HepG2 (cell line): ENCODE measurements around the gene GNB1. TPM values are rescaled to one million over a fixed set of nuclear protein-coding genes. Genes with fewer than 3 reads are reported as not detected.

Experiments
- ATAC-seq: fragments of 200-7000 bp; cut with Tn5 transposase; 3 replicates; pipeline ENCODE4 v1.9.1; 2020; ENCODE audit warnings: mild to moderate bottlenecking, moderate library complexity
- BruUV-seq: library from RNA; stranded (reverse); fragments of 400-500 nt; replicated peaks from 2 replicates; lab custom pipeline; 2021; lab: Mats Ljungman, UMichigan
- CTCF ChIA-PET: fragments of 300-600 bp; formaldehyde crosslinking; extraction: SDS; loops from one replicate; lab custom pipeline; 2021; ENCODE audit warnings: low total read pairs, inconsistent platforms, low intra/inter-chr PET ratio; lab: Yijun Ruan, JAX
- POLR2A ChIA-PET: fragments of 350-600 bp; sonication (Branson Sonifier 250); formaldehyde crosslinking; loops from one replicate; lab custom pipeline; 2020; ENCODE audit warnings: antibody characterized with exemption, inconsistent platforms; lab: Yijun Ruan, JAX
- DNase-seq: peaks from one replicate; pipeline ENCODE4 v3.0.0-alpha.2; 2015; ENCODE audit warnings: low spot score
- FAIRE-seq: peaks from 3 replicates; lab custom pipeline; 2011; peaks lifted over from hg19 to GRCh38; lab: Jason Lieb, UNC
- H2AFZ ChIP-seq: one replicate; pipeline ENCODE4 v1.6.1; 2011; ENCODE audit warnings: low read length, inconsistent platforms
- H3K27ac ChIP-seq: fragments of 300-600 bp; 3 replicates; pipeline ENCODE4 v1.8.0; 2011; ENCODE audit warnings: mixed run types, mild to moderate bottlenecking, mixed read lengths, low read length, inconsistent platforms; ENCODE audit not compliant: insufficient read depth; ENCODE audit errors: extremely low read length
- H3K27me3 ChIP-seq, 2 experiments: fragments of 200-600 bp in 1 of 2; 2 replicates in 1 of 2; 3 replicates in 1 of 2; pipeline versions ENCODE4 v1.6.0 to v1.8.0; 2011; ENCODE audit warnings: low read length in 2 of 2, mild to moderate bottlenecking in 2 of 2, moderate library complexity in 2 of 2, inconsistent platforms in 1 of 2; ENCODE audit not compliant: insufficient read depth in 2 of 2, control insufficient read depth in 1 of 2
- H3K36me3 ChIP-seq, 2 experiments: fragments of 200-600 bp in 1 of 2; replicated peaks in 1 of 2; 2 replicates in 1 of 2; 3 replicates in 1 of 2; pipeline versions ENCODE4 v1.5.1 to v1.8.0; 2011; ENCODE audit warnings: low read length in 2 of 2, inconsistent platforms in 1 of 2; ENCODE audit not compliant: insufficient read depth in 2 of 2, control insufficient read depth in 1 of 2
- H3K4me1 ChIP-seq: 2 replicates; pipeline ENCODE4 v1.5.1; 2012; ENCODE audit warnings: low read length, inconsistent platforms; ENCODE audit not compliant: insufficient read depth
- H3K4me2 ChIP-seq: 2 replicates; pipeline ENCODE4 v1.6.0; 2011; ENCODE audit warnings: low read depth, low read length, inconsistent platforms
- H3K4me3 ChIP-seq, 3 experiments: fragments of 200-600 bp in 1 of 3; sonication (generic), shearing (Covaris generic) in 1 of 3; replicated peaks in 1 of 3; 2 replicates each; pipeline ENCODE4 v1.5.1; 2011 to 2016; ENCODE audit warnings: low read length in 3 of 3, inconsistent platforms in 2 of 3, low read depth in 2 of 3, mild to moderate bottlenecking in 2 of 3, control low read depth in 1 of 3, mixed read lengths in 1 of 3; ENCODE audit not compliant: insufficient read depth in 1 of 3
- H3K79me2 ChIP-seq: one replicate; pipeline ENCODE4 v1.6.1; 2011; ENCODE audit warnings: low read length, inconsistent platforms; ENCODE audit not compliant: insufficient read depth
- H3K9ac ChIP-seq: 2 replicates; pipeline ENCODE4 v1.6.0; 2011; ENCODE audit warnings: mild to moderate bottlenecking, low read depth, low read length, inconsistent platforms; ENCODE audit not compliant: insufficient read depth
- H3K9me3 ChIP-seq: 2 replicates; pipeline ENCODE4 v1.5.1; 2012; ENCODE audit warnings: mild to moderate bottlenecking, low read length
- H4K20me1 ChIP-seq: 2 replicates; pipeline ENCODE4 v1.6.0; 2011; ENCODE audit warnings: inconsistent platforms, mild to moderate bottlenecking, low read length, moderate library complexity; ENCODE audit not compliant: insufficient read depth
- ERF ChIP-seq: IDR thresholded peaks from 2 replicates; pipeline ENCODE4 v1.6.1; 2018; ENCODE audit warnings: missing biosample characterization, missing genetic modification reagents
- FOXA3 ChIP-seq: IDR thresholded peaks from 2 replicates; pipeline ENCODE4 v1.6.1; 2016; ENCODE audit warnings: missing genetic modification reagents, missing compliant biosample characterization
- GATAD2A ChIP-seq: IDR thresholded peaks from 2 replicates; pipeline ENCODE4 v1.6.1; 2016
- SAP130 ChIP-seq: IDR thresholded peaks from 2 replicates; pipeline ENCODE4 v1.6.1; 2016; ENCODE audit warnings: low read depth
- TEAD3 ChIP-seq: optimal IDR thresholded peaks from 2 replicates; pipeline ENCODE3; 2016; ENCODE audit warnings: borderline replicate concordance
- ZFX ChIP-seq: sonication (generic); formaldehyde crosslinking; IDR thresholded peaks from 2 replicates; pipeline ENCODE4 v1.4.0; 2020; ENCODE audit warnings: mild to moderate bottlenecking, low read depth, missing genetic modification reagents, moderate library complexity
- ZNF546 ChIP-seq: sonication (generic); formaldehyde crosslinking; conservative IDR thresholded peaks from 2 replicates; pipeline ENCODE4 v1.8.1; 2023; ENCODE audit warnings: mild to moderate bottlenecking, missing genetic modification reagents
- ZNF607 ChIP-seq: sonication (generic); formaldehyde crosslinking; IDR thresholded peaks from 2 replicates; pipeline ENCODE4 v1.5.1; 2020; ENCODE audit warnings: missing genetic modification reagents, mild to moderate bottlenecking, borderline replicate concordance
- WGBS: methylation state at CpG from one replicate; pipeline ENCODE4 v1.1.6; 2017; ENCODE audit warnings: low lambda C conversion rate; 5-methylcytosine and 5-hydroxymethylcytosine counted together
- in situ Hi-C: cut with HindIII; loops from 2 replicates; pipeline ENCODE4 v1.10.0; 2017; ENCODE audit warnings: low pct_unique_long_range_greater_than_20kb; ENCODE audit not compliant: extremely low pct_ligation_motif_present
- intact Hi-C: fragments of 100-400 bp; cut with micrococcal nuclease; formaldehyde crosslinking; loops from one replicate; pipeline ENCODE4 v1.10.0; 2022; ENCODE audit not compliant: unreplicated experiment
- polyA plus RNA-seq, 8 experiments: library from polyadenylated mRNA; depleted of rRNA in 3 of 8; stranded (reverse) in 7 of 8; unstranded in 1 of 8; fragments of >200 nt; fragmentation: Illumina TruSeq in 4 of 8; extraction: Trizol in 4 of 8; gene quantifications; 2 replicates each; pipeline versions ENCODE4 v1.2.1 to v1.2.3, GENCODE V29; 2011 to 2016; ENCODE audit warnings: low read depth in 4 of 8, missing spikeins in 1 of 8, mixed read lengths in 1 of 8; ENCODE audit not compliant: insufficient read depth in 1 of 8
- total RNA-seq, 5 experiments: library from RNA; depleted of rRNA; stranded (reverse); fragments of >200 nt; fragmentation: Illumina TruSeq; extraction: Trizol; gene quantifications; 2 replicates each; pipeline ENCODE4 v1.2.3, GENCODE V29; 2016; ENCODE audit warnings: low read depth in 1 of 5
- TF ChIP-seq, protein P1 (sequence below): sonication (generic); formaldehyde crosslinking; IDR thresholded peaks from 2 replicates; pipeline ENCODE4 v1.4.0; 2020; ENCODE audit warnings: missing genetic modification reagents
- TF ChIP-seq, protein P2 (sequence below): IDR thresholded peaks from 2 replicates; pipeline ENCODE4 v1.6.1; 2016; ENCODE audit warnings: missing compliant biosample characterization, missing genetic modification reagents, borderline replicate concordance
- TF ChIP-seq, protein P3 (sequence below), 2 experiments: sonication (generic) in 1 of 2; formaldehyde crosslinking in 1 of 2; IDR thresholded peaks; 2 replicates each; pipeline versions ENCODE4 v1.6.1 to v1.9.0; 2014 to 2022; ENCODE audit warnings: antibody characterized with exemption in 1 of 2, borderline replicate concordance in 1 of 2, inconsistent platforms in 1 of 2, low read depth in 1 of 2, missing genetic modification reagents in 1 of 2

GNB1 gene
- total and polyA plus RNA-seq, 2 of the 13 experiments (the other 11 are each of a cell fraction or from before 2014, with no cell fraction given) = 66.2 to 327 TPM

DNA sequence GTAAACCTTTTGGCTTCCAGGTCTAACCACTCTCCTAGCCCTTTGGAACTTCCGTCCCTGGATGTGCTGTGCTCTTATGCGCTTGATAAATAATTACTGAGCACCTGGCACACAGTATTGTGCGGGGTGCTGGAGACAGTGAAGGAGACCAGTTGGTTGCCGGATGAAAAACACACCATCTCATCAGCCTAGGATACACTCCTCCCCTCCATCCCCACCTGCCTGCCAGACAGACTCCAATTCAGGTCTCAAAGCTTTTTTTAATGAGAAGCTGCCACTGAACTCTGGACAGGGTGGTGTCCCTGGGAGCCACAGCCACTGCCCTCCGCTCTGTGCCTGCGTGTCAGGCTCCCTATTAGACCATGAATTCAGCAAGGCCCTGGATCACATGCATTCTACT, 9.2 kb downstream of the GNB1 start (continued):
- TF ChIP-seq ZFX (CRISPR knock-in tag) (0 out of 2 replicates have a peak, but pooled peaks have one; percentile 23), ZNF607 (0 out of 2 replicates have a peak, but pooled peaks have one; percentile 30)
- TF ChIP-seq, all 625 proteins: peak for 9

DNA sequence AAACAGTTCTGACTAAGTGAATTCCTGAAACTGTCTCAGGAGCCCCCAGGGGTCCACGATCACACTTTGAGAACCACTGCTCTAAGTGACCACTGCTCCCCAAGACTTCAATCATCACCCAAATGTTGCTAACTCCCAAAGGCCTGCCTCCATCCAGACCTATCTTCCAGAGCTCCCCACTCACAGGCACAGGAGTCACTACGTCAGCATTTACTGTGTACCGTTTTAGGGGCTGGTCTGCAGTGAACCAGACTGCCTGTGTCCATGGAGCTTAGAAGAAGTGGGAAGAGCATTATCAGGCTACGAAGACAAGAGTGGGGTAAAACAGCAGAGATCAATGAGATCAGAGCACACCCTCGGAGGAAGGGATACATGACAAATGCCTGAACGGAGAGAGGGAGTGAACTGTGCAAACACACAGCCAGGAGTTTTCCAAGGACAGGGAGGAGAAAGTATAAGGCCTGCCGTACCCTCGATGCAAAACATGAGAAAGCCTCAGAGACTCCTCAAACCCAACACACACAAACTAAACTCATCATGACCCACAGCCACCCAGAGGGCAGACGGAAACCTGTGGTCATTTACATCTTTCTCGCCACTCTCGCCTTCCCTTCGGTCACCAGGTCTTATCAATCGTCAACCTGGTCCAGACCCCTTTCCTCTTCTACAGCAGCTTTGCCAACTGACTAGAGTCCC, 10.1 kb downstream of the GNB1 start:
- 41% methylated on average over 13 of the region's 13 CpGs for WGBS
- no peak overlapping the region; a peak in 1 of 6 replicates for H3K4me3 ChIP-seq
- ATAC-seq (peak; percentile 59), FAIRE-seq (no peak), DNase-seq (no peak)
- no peak overlapping the region for H2AFZ ChIP-seq
- peaks cover 60% of the 10 kb centered on the region for H3K4me1 ChIP-seq
- ChIA-PET CTCF (no interaction called here), POLR2A (interaction anchor here (1.8 kb wide), 1 partner anchor 11 kb away, joined by 6 read pairs; no protein-coding TSS in a partner anchor)
- BruUV-seq = TSS peak; percentile 29
- H3K79me2 ChIP-seq = peaks cover 84% of the 10 kb centered on the region
- H3K27me3 ChIP-seq = no peaks in the 10 kb centered on the region
- H3K36me3 ChIP-seq = peaks cover 13 to 20% of the 10 kb centered on the region in 2 experiments
- in situ Hi-C loops = no loop called here
- peak overlapping the region; percentile 52 for H3K27ac ChIP-seq
- peak overlapping the region; percentile 13; the same call in 1 of the 2 replicates for H3K9ac ChIP-seq
- H3K9me3 ChIP-seq = no peaks in the 10 kb centered on the region
- peak overlapping the region; percentile 34 for H3K4me2 ChIP-seq
- H4K20me1 ChIP-seq = peaks cover 82% of the 10 kb centered on the region
- intact Hi-C loops = no loop called here
- peak; percentile 10; the same call in 1 of the 2 replicates for TF ChIP-seq FOXA3 (CRISPR knock-in tag)
- no peak for TF ChIP-seq ZNF546 (CRISPR knock-in tag)
- TF ChIP-seq SAP130 = 0 out of 2 replicates have a peak, but pooled peaks have one; percentile 13
- 0 out of 2 replicates have a peak, but pooled peaks have one; percentile 28 for TF ChIP-seq ERF (CRISPR knock-in tag)
- TF ChIP-seq, protein P1, sequence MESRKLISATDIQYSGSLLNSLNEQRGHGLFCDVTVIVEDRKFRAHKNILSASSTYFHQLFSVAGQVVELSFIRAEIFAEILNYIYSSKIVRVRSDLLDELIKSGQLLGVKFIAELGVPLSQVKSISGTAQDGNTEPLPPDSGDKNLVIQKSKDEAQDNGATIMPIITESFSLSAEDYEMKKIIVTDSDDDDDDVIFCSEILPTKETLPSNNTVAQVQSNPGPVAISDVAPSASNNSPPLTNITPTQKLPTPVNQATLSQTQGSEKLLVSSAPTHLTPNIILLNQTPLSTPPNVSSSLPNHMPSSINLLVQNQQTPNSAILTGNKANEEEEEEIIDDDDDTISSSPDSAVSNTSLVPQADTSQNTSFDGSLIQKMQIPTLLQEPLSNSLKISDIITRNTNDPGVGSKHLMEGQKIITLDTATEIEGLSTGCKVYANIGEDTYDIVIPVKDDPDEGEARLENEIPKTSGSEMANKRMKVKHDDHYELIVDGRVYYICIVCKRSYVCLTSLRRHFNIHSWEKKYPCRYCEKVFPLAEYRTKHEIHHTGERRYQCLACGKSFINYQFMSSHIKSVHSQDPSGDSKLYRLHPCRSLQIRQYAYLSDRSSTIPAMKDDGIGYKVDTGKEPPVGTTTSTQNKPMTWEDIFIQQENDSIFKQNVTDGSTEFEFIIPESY = no peak
- 0 out of 2 replicates have a peak, but pooled peaks have one; percentile 40 for TF ChIP-seq GATAD2A (CRISPR knock-in tag)
- TF ChIP-seq, protein P2, sequence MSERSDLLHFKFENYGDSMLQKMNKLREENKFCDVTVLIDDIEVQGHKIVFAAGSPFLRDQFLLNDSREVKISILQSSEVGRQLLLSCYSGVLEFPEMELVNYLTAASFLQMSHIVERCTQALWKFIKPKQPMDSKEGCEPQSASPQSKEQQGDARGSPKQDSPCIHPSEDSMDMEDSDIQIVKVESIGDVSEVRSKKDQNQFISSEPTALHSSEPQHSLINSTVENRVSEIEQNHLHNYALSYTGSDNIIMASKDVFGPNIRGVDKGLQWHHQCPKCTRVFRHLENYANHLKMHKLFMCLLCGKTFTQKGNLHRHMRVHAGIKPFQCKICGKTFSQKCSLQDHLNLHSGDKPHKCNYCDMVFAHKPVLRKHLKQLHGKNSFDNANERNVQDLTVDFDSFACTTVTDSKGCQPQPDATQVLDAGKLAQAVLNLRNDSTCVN (CRISPR knock-in tag) = 0 out of 2 replicates have a peak, but pooled peaks have one; percentile 27
- TF ChIP-seq, protein P3, sequence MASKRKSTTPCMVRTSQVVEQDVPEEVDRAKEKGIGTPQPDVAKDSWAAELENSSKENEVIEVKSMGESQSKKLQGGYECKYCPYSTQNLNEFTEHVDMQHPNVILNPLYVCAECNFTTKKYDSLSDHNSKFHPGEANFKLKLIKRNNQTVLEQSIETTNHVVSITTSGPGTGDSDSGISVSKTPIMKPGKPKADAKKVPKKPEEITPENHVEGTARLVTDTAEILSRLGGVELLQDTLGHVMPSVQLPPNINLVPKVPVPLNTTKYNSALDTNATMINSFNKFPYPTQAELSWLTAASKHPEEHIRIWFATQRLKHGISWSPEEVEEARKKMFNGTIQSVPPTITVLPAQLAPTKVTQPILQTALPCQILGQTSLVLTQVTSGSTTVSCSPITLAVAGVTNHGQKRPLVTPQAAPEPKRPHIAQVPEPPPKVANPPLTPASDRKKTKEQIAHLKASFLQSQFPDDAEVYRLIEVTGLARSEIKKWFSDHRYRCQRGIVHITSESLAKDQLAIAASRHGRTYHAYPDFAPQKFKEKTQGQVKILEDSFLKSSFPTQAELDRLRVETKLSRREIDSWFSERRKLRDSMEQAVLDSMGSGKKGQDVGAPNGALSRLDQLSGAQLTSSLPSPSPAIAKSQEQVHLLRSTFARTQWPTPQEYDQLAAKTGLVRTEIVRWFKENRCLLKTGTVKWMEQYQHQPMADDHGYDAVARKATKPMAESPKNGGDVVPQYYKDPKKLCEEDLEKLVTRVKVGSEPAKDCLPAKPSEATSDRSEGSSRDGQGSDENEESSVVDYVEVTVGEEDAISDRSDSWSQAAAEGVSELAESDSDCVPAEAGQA (IDR thresholded peaks at IDR 0.05; ENCODE audit: low read depth) = no peak
- TF ChIP-seq, protein P3 (CRISPR knock-in tag; IDR thresholded peaks at IDR 0.05; ENCODE audit: borderline replicate concordance) = no peak
- TF ChIP-seq TEAD3 = peak; percentile 35
